Fibroblast of the aortic adventitia (primary cell): ENCODE measurements around the gene CLEC2A. TPM values are rescaled to one million over a fixed set of nuclear protein-coding genes. Genes with fewer than 3 reads are reported as not detected.
"Not testable (repeated sequence)": the region's sequence is repeated elsewhere in the genome, so short reads cannot be mapped to it uniquely, and the experiment has no call there.

Experiments used
- DNase-seq: peaks from one replicate; pipeline ENCODE4 v3.0.0-alpha.2; 2010; ENCODE audit warnings: low read depth
- H3K4me3 ChIP-seq: 2 replicates; pipeline ENCODE4 v1.5.1; 2011; ENCODE audit warnings: low read depth, mild to moderate bottlenecking, control low read depth, low read length, moderate library complexity
- CTCF ChIP-seq: IDR thresholded peaks from 2 replicates; pipeline ENCODE4 v1.5.1; 2011; ENCODE audit warnings: mild to moderate bottlenecking, low read length, control low read depth, inconsistent platforms; ENCODE audit not compliant: insufficient read depth
- total RNA-seq: library from RNA; depleted of rRNA; stranded (reverse); fragments of >200 nt; gene quantifications from 2 replicates; pipeline ENCODE4 v1.2.3, GENCODE V29; 2012; ENCODE audit warnings: low replicate concordance

The CLEC2A gene
- total RNA-seq, 1 donor, result not detected

GRCh38 chr12:9888665-9889273 lies 43.4 kb downstream of the CLEC2A start:
- TF ChIP-seq CTCF, result no peak
- no peak for DNase-seq
- H3K4me3 ChIP-seq, result no peak overlapping the region

- peak; percentile 1 for DNase-seq
- TF ChIP-seq CTCF, result no peak
- H3K4me3 ChIP-seq, result no peak overlapping the region
Measured at GRCh38 chr12:9883175-9883574, 49.0 kb downstream of the CLEC2A start.

GRCh38 chr12:9881988-9882387 lies 50.2 kb downstream of the CLEC2A start:
- DNase-seq, result no peak
- TF ChIP-seq CTCF, result no peak
- H3K4me3 ChIP-seq, result no peak overlapping the region

- H3K4me3 ChIP-seq, result no peak within 1 kb of the TSS
- DNase-seq, result no peak
- TF ChIP-seq CTCF, result no peak
Measured at GRCh38 chr12:9881246-9881645, 50.9 kb downstream of the CLEC2A start, which contains the start of gene KLRF2. Gene KLRF2, plus strand, starts transcription at chr12:9881489. Its CDS starts 107 bp downstream, at chr12:9881596.

- H3K4me3 ChIP-seq, result no peak overlapping the region
- no peak for DNase-seq
- no peak for TF ChIP-seq CTCF
Measured at GRCh38 chr12:9880532-9881078, 51.6 kb downstream of the CLEC2A start.

GRCh38 chr12:9876120-9876519 lies 56.0 kb downstream of the CLEC2A start:
- not testable (repeated sequence) for H3K4me3 ChIP-seq, DNase-seq

GRCh38 chr12:9872742-9873141 lies 59.4 kb downstream of the CLEC2A start:
- H3K4me3 ChIP-seq, result no peak overlapping the region
- DNase-seq, result no peak
- no peak for TF ChIP-seq CTCF
